Measurements from ENCODE around the gene SH2D6. TPM values are rescaled to one million over a fixed set of nuclear protein-coding genes. Genes with fewer than 3 reads are reported as not detected.

SH2D6 gene
- total and polyA plus RNA-seq, 9 of the 15 experiments (the other 6 are each of a cell fraction or from before 2014, with no cell fraction given) = 0.07 to 0.76 (median 0.33) TPM; not detected in 2

GRCh38 chr2:85413592-85414420 lies 4.7 kb upstream of the SH2D6 start:
- Histone ChIP-seq H3K27ac (ENCODE audit: extremely low read depth, low read depth, low read length) (peak overlapping the region; percentile 68), H3K4me1 (replicated peaks in 1 of 2; ENCODE audit: control insufficient read depth in 2 of 2, insufficient read depth in 2 of 2, low read length in 2 of 2) (peaks cover 56 to 67% of the 10 kb centered on the region in 2 experiments), H3K9me1 (ENCODE audit: control insufficient read depth, insufficient read depth, low read length) (peaks cover 3% of the 10 kb centered on the region), H3K79me2 (ENCODE audit: control insufficient read depth, insufficient read depth, low read length) (peaks cover 3% of the 10 kb centered on the region; the same call in 2 of the 3 replicates), H3K27me3 (ENCODE audit: control insufficient read depth in 2 of 2, insufficient read depth in 2 of 2, low read length in 2 of 2) (no peaks in the 10 kb centered on the region), H3K4me2 (ENCODE audit: insufficient read depth, low read length) (peak overlapping the region; percentile 79), H2AFZ (ENCODE audit: low read depth, low read length) (peak overlapping the region; percentile 93), H3K4me3 (peak overlapping the region; percentile 36), H3K9me3 (replicated peaks; ENCODE audit: control insufficient read depth, insufficient read depth, low read depth, low read length) (no peaks in the 10 kb centered on the region), H3K9ac (ENCODE audit: insufficient read depth in 1 of 2, low read depth in 2 of 2, low read length in 2 of 2) (peak overlapping the region; percentile 68 to 84; a peak in 3 of 4 replicates), H3K36me3 (ENCODE audit: control insufficient read depth, insufficient read depth, low read length) (no peaks in the 10 kb centered on the region), H4K20me1 (replicated peaks; ENCODE audit: control insufficient read depth, insufficient read depth, low read length) (no peaks in the 10 kb centered on the region)
- ATAC-seq = peak; percentile 69
- 9% methylated on average over 32 of the region's 44 CpGs for WGBS (ENCODE audit: insufficient coverage, low coverage, missing lambda C conversion rate)
- ChIA-PET CTCF (ENCODE audit: low intra/inter-chr PET ratio) (no interaction called here), POLR2A (interaction anchor here (0.6 to 63.9 kb wide), 13 partner anchors 7 to 198 kb away, joined by 3 to 1576 read pairs (median 3); partner anchors contain the start of genes C2orf68, GGCX and MAT2A)
- peak; percentile 77 to 90 (median 86) for DNase-seq (ENCODE audit: extremely low read depth in 1 of 4, low spot score in 3 of 4)
- intact Hi-C loops (cut with micrococcal nuclease) = loop anchor here (10.0 kb wide), 1 partner anchor 691 kb away; the partner anchor contains the start of genes POLR1A and PTCD3
- BruUV-seq (replicated peaks) = no TSS peak
- FAIRE-seq = no peak
- in situ Hi-C loops (cut with MboI) = no loop called here
- TF ChIP-seq NRF1 (conservative IDR thresholded peaks at IDR 0.05 in 1 of 2, IDR thresholded peaks at IDR 0.05 in 1 of 2) (peak; percentile 66 to 73), DACH1 (IDR thresholded peaks at IDR 0.05; ENCODE audit: partially characterized antibody) (no peak), GTF2F1 (IDR thresholded peaks at IDR 0.05; ENCODE audit: low read depth, low read length) (no peak), ZNF143 (CRISPR knock-in tag; IDR thresholded peaks at IDR 0.05) (no peak), MNT (conservative IDR thresholded peaks at IDR 0.05) (peak in 1 of 2 experiments; percentile 30; a peak in 2 of 4 replicates), GTF2E2 (tag; IDR thresholded peaks at IDR 0.05) (no peak), DPF2 (IDR thresholded peaks at IDR 0.05) (peak; percentile 69), KLF6 (CRISPR knock-in tag; IDR thresholded peaks at IDR 0.05; ENCODE audit: borderline replicate concordance) (no peak), ZBTB7A (IDR thresholded peaks at IDR 0.05; ENCODE audit: borderline replicate concordance, control insufficient read depth, low read depth, low read length) (peak; percentile 97), ZNF780A (CRISPR knock-in tag; IDR thresholded peaks at IDR 0.05) (no peak), HMBOX1 (IDR thresholded peaks at IDR 0.05) (peak; percentile 48), CXXC5 (CRISPR knock-in tag; IDR thresholded peaks at IDR 0.05) (peak; percentile 54)

Measured in K562 (cell line).